H1 (cell line): ENCODE data around the gene SPTBN1. TPM values are rescaled to one million over a fixed set of nuclear protein-coding genes. Genes with fewer than 3 reads are reported as not detected.

Experiments
- CTCF ChIA-PET: fragments of 300-600 bp; sonication (Branson Sonifier 250); formaldehyde crosslinking; loops from one replicate; lab custom pipeline; 2021; ENCODE audit not compliant: partially characterized antibody; lab: Charles Lee
- POLR2A ChIA-PET: fragments of 300-600 bp; sonication (Branson Sonifier 250); formaldehyde crosslinking; loops from one replicate; lab custom pipeline; 2021; ENCODE audit warnings: inconsistent platforms; ENCODE audit not compliant: partially characterized antibody; lab: Charles Lee
- DNase-seq, 2 experiments: peaks; one replicate each; pipeline versions ENCODE4 v3.0.0 to v3.0.0-alpha.2; 2010 to 2022; ENCODE audit warnings: low spot score in 2 of 2, low read depth in 1 of 2, mixed read lengths in 1 of 2
- FAIRE-seq: peaks from 2 replicates; lab custom pipeline; 2011; peaks lifted over from hg19 to GRCh38; lab: Jason Lieb, UNC
- H2AFZ ChIP-seq: 2 replicates; pipeline ENCODE4 v1.8.1; 2012; ENCODE audit warnings: low read length, inconsistent platforms
- H2AK5ac ChIP-seq: 2 replicates; pipeline ENCODE4 v1.6.1; 2013; ENCODE audit warnings: low read depth, low read length
- H2BK120ac ChIP-seq: replicated peaks from 2 replicates; pipeline ENCODE3; 2013; ENCODE audit warnings: low read depth, low read length, inconsistent platforms
- H2BK12ac ChIP-seq: 2 replicates; pipeline ENCODE4 v1.6.1; 2013; ENCODE audit warnings: low read depth, low read length
- H2BK15ac ChIP-seq: 2 replicates; pipeline ENCODE4 v1.6.1; 2013; ENCODE audit warnings: low read length
- H2BK20ac ChIP-seq: 2 replicates; pipeline ENCODE4 v1.6.1; 2013; ENCODE audit warnings: low read length
- H2BK5ac ChIP-seq: 2 replicates; pipeline ENCODE4 v1.6.1; 2013; ENCODE audit warnings: low read depth, low read length
- H3K14ac ChIP-seq: 2 replicates; pipeline ENCODE4 v1.6.1; 2013; ENCODE audit warnings: inconsistent platforms; ENCODE audit not compliant: insufficient read length
- H3K18ac ChIP-seq: 2 replicates; pipeline ENCODE4 v1.6.1; 2013; ENCODE audit warnings: low read length; ENCODE audit errors: extremely low read depth
- H3K23ac ChIP-seq: 2 replicates; pipeline ENCODE4 v1.6.1; 2013; ENCODE audit warnings: inconsistent platforms; ENCODE audit not compliant: insufficient read length
- H3K23me2 ChIP-seq: 2 replicates; pipeline ENCODE4 v1.6.1; 2013; ENCODE audit warnings: low read depth, low read length
- H3K27ac ChIP-seq: 2 replicates; pipeline ENCODE4 v1.6.1; 2011; ENCODE audit warnings: low read depth, low read length, inconsistent platforms
- H3K27me3 ChIP-seq, 4 experiments: replicated peaks in 1 of 4; 1 replicate in 1 of 4; 2 replicates in 3 of 4; pipeline versions ENCODE4 v1.6.1 to v1.8.1; 2011 to 2013; ENCODE audit warnings: low read length in 3 of 4, mild to moderate bottlenecking in 3 of 4, inconsistent platforms in 2 of 4, mixed read lengths in 2 of 4, moderate library complexity in 1 of 4; ENCODE audit not compliant: control insufficient read depth in 3 of 4, insufficient read depth in 3 of 4; ENCODE audit errors: extremely low read depth in 1 of 4
- H3K36me3 ChIP-seq, 4 experiments: 2 replicates each; pipeline versions ENCODE4 v1.6.1 to v1.8.1; 2011 to 2013; ENCODE audit warnings: mild to moderate bottlenecking in 4 of 4, low read length in 3 of 4, moderate library complexity in 2 of 4, control low read depth in 1 of 4, inconsistent platforms in 1 of 4; ENCODE audit not compliant: insufficient read depth in 4 of 4, control insufficient read depth in 2 of 4
- H3K4ac ChIP-seq: replicated peaks from 2 replicates; pipeline ENCODE3; 2013; ENCODE audit warnings: low read length, low read depth, mixed read lengths, inconsistent platforms; ENCODE audit not compliant: insufficient read length
- H3K4me1 ChIP-seq, 4 experiments: replicated peaks in 1 of 4; 1 replicate in 1 of 4; 2 replicates in 3 of 4; pipeline versions ENCODE4 v1.6.1 to v1.8.1; 2011 to 2013; ENCODE audit warnings: low read length in 3 of 4, inconsistent platforms in 2 of 4, mixed read lengths in 1 of 4; ENCODE audit not compliant: insufficient read depth in 4 of 4, control insufficient read depth in 3 of 4
- H3K4me2 ChIP-seq, 2 experiments: 2 replicates each; pipeline versions ENCODE4 v1.6.1 to v1.8.1; 2011 to 2013; ENCODE audit warnings: low read depth in 2 of 2, low read length in 2 of 2, control low read depth in 1 of 2, inconsistent platforms in 1 of 2, mild to moderate bottlenecking in 1 of 2; ENCODE audit not compliant: insufficient read depth in 1 of 2
- H3K4me3 ChIP-seq, 4 experiments: fragments of 200-600, 300-600 bp in 1 of 4; sonication (generic), shearing (Covaris generic), sonication (Bioruptor Twin) in 1 of 4; 2 replicates each; pipeline versions ENCODE4 v1.5.1 to v1.8.1; 2011 to 2016; ENCODE audit warnings: low read length in 4 of 4, low read depth in 3 of 4, control low read depth in 2 of 4, inconsistent platforms in 2 of 4, mild to moderate bottlenecking in 2 of 4, mixed read lengths in 1 of 4, moderate library complexity in 1 of 4; ENCODE audit not compliant: insufficient read depth in 2 of 4; ENCODE audit errors: extremely low read depth in 1 of 4
- H3K56ac ChIP-seq: replicated peaks from 2 replicates; pipeline ENCODE3; 2013; ENCODE audit warnings: low read depth, mild to moderate bottlenecking, mixed read lengths, low read length, inconsistent platforms; ENCODE audit not compliant: insufficient read length
- H3K79me1 ChIP-seq: 2 replicates; pipeline ENCODE4 v1.6.1; 2013; ENCODE audit warnings: low read depth, low read length, control low read depth
- H3K79me2 ChIP-seq, 2 experiments: 2 replicates each; pipeline versions ENCODE4 v1.6.1 to v1.8.1; 2012 to 2013; ENCODE audit warnings: low read length in 2 of 2, mild to moderate bottlenecking in 2 of 2, inconsistent platforms in 1 of 2; ENCODE audit not compliant: insufficient read depth in 2 of 2, control insufficient read depth in 1 of 2
- H3K9ac ChIP-seq, 4 experiments: replicated peaks in 1 of 4; 1 replicate in 1 of 4; 2 replicates in 3 of 4; pipeline versions ENCODE4 v1.6.1 to v1.8.1; 2011 to 2013; ENCODE audit warnings: low read depth in 3 of 4, low read length in 3 of 4, control low read depth in 2 of 4, mild to moderate bottlenecking in 2 of 4, moderate library complexity in 2 of 4, inconsistent platforms in 1 of 4; ENCODE audit errors: extremely low read depth in 1 of 4
- H3K9me3 ChIP-seq, 2 experiments: 2 replicates each; pipeline versions ENCODE4 v1.6.1 to v1.8.1; 2012 to 2013; ENCODE audit warnings: mild to moderate bottlenecking in 2 of 2, moderate library complexity in 2 of 2, control low read depth in 1 of 2, inconsistent platforms in 1 of 2, low read depth in 1 of 2, low read length in 1 of 2, mixed read lengths in 1 of 2; ENCODE audit not compliant: insufficient read depth in 2 of 2
- H4K20me1 ChIP-seq, 2 experiments: replicated peaks in 1 of 2; 2 replicates each; pipeline versions ENCODE3 to v1.8.1; 2011 to 2013; ENCODE audit warnings: inconsistent platforms in 2 of 2, low read length in 2 of 2, mild to moderate bottlenecking in 1 of 2; ENCODE audit not compliant: insufficient read depth in 2 of 2, control insufficient read depth in 1 of 2
- H4K5ac ChIP-seq: 2 replicates; pipeline ENCODE4 v1.6.1; 2013; ENCODE audit warnings: low read length, low read depth, mixed read lengths, inconsistent platforms; ENCODE audit not compliant: insufficient read length
- H4K8ac ChIP-seq: 2 replicates; pipeline ENCODE4 v1.8.0; 2013; ENCODE audit warnings: mild to moderate bottlenecking, moderate library complexity, low read length, inconsistent platforms; ENCODE audit not compliant: insufficient read depth; ENCODE audit errors: extremely low read depth
- H4K91ac ChIP-seq: replicated peaks from 2 replicates; pipeline ENCODE3; 2013; ENCODE audit warnings: low read length, mixed read lengths, inconsistent platforms; ENCODE audit not compliant: insufficient read length
- ASH2L ChIP-seq: fragments of 200-600, 300-600 bp; sonication (generic); IDR thresholded peaks from one replicate; pipeline ENCODE4 v1.7.1; 2017; ENCODE audit warnings: low read length
- BCL11A ChIP-seq, 2 experiments: IDR thresholded peaks; one replicate each; pipeline ENCODE4 v1.6.1; 2011; ENCODE audit warnings: low read depth in 2 of 2, low read length in 2 of 2, mild to moderate bottlenecking in 2 of 2
- EP300 ChIP-seq, 2 experiments: IDR thresholded peaks; 1 replicate in 1 of 2; 2 replicates in 1 of 2; pipeline ENCODE4 v1.6.1; 2011 to 2012; ENCODE audit warnings: low read depth in 2 of 2, low read length in 2 of 2, mild to moderate bottlenecking in 2 of 2, borderline replicate concordance in 1 of 2, inconsistent platforms in 1 of 2, moderate library complexity in 1 of 2
- HDAC6 ChIP-seq: IDR thresholded peaks from one replicate; pipeline ENCODE4 v1.7.1; 2012; ENCODE audit warnings: low read depth, mild to moderate bottlenecking, inconsistent platforms, low read length, moderate library complexity
- POLR2AphosphoS5 ChIP-seq: IDR thresholded peaks from 2 replicates; pipeline ENCODE4 v1.6.1; 2011; ENCODE audit warnings: low read depth, low read length
- RBBP5 ChIP-seq: IDR thresholded peaks from 2 replicates; pipeline ENCODE4 v1.7.1; 2012; ENCODE audit warnings: low read depth, mild to moderate bottlenecking, inconsistent platforms, low read length, moderate library complexity, borderline replicate concordance
- SP2 ChIP-seq: IDR thresholded peaks from 2 replicates; pipeline ENCODE4 v1.6.1; 2012; ENCODE audit warnings: mild to moderate bottlenecking, low read length, inconsistent platforms
- SUZ12 ChIP-seq: fragments of 200-600 bp; sonication (generic); IDR thresholded peaks from 2 replicates; pipeline ENCODE4 v1.6.1; 2012; ENCODE audit warnings: mild to moderate bottlenecking, inconsistent platforms, low read length, moderate library complexity, mixed read lengths
- TAF7 ChIP-seq: optimal IDR thresholded peaks from 2 replicates; pipeline ENCODE3; 2011; ENCODE audit warnings: low read depth, mild to moderate bottlenecking, inconsistent platforms, low read length, moderate library complexity, borderline replicate concordance
- TBP ChIP-seq: IDR thresholded peaks from 2 replicates; pipeline ENCODE4 v1.6.1; 2011; ENCODE audit warnings: low read depth, low read length, improper control_type of control experiment
- WGBS, 2 experiments: shearing (Covaris generic) in 1 of 2; methylation state at CpG; one replicate each; pipeline versions ENCODE4 v1.1.6 to v1.1.7; 2013 to 2015; ENCODE audit warnings: low lambda C conversion rate in 2 of 2, mixed read lengths in 2 of 2, inconsistent platforms in 1 of 2, low coverage in 1 of 2, missing lambda C conversion rate in 1 of 2; ENCODE audit not compliant: insufficient replicate concordance in 2 of 2, insufficient coverage in 1 of 2, insufficient read length in 1 of 2; ENCODE audit errors: extremely low coverage in 1 of 2, missing lambda C conversion rate in 1 of 2; 5-methylcytosine and 5-hydroxymethylcytosine counted together
- polyA plus RNA-seq, 7 experiments: library from polyadenylated mRNA; depleted of rRNA in 3 of 7; stranded (reverse) in 5 of 7; unstranded in 2 of 7; fragments of >200 nt in 5 of 7; fragments of 200-250 nt in 2 of 7; gene quantifications; 1 replicate in 5 of 7; 2 replicates in 1 of 7; 4 replicates in 1 of 7; pipeline versions ENCODE4 v1.2.1 to v1.2.3, GENCODE V29; 2011 to 2013; ENCODE audit warnings: missing spikeins in 2 of 7, mixed read lengths in 2 of 7
- total RNA-seq: library from RNA; stranded (reverse); fragmentation: NEBNext Ultra II Directional; extraction: Animal tissue kit (Norgen Biotek cat#: 25700); gene quantifications from 2 replicates; pipeline ENCODE4 v1.2.1, GENCODE V29; 2021
- TF ChIP-seq, protein P1 (sequence below): IDR thresholded peaks from 2 replicates; pipeline ENCODE4 v1.6.1; 2011; ENCODE audit warnings: low read length, improper control_type of control experiment
- TF ChIP-seq, protein P2 (sequence below): IDR thresholded peaks from 2 replicates; pipeline ENCODE4 v1.6.1; 2012; ENCODE audit warnings: low read length, inconsistent platforms

Gene SPTBN1
- total and polyA plus RNA-seq, 2 of the 8 experiments (the other 6 are each of a cell fraction or from before 2014, with no cell fraction given): 31.8 to 180 TPM

DNA sequence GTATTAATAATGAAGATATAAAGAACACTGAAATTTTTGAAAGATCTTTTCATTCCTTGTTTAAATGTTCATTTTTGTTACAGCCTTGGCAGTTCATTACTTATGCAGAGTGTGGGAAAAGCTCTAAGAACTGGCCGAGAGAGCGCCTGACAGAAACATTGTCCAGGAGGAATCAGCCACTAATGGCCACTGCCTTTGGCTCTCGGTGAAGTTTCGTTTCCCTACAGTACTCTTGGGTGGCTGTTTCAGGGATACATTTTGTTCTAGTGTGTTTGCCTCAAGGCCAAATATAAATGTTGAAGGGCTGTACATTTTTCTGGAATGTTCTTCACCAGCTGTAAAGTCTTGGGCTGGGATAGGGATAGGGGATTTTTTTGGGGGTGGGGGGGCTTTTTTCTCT, 10.7 kb downstream of the SPTBN1 start:
- Histone ChIP-seq H3K18ac (no peak overlapping the region), H3K27ac (no peak overlapping the region), H2BK12ac (no peak overlapping the region), H2BK15ac (no peak overlapping the region), H3K79me2 (peaks cover 0 to 39% of the 10 kb centered on the region in 2 experiments), H3K9ac (no peak overlapping the region), H3K9me3 (no peaks in the 10 kb centered on the region), H3K56ac (no peak overlapping the region), H2BK5ac (no peak overlapping the region), H2BK20ac (no peak overlapping the region), H3K4me2 (no peak overlapping the region), H3K27me3 (no peaks in the 10 kb centered on the region), H4K20me1 (peaks cover 0 to 2% of the 10 kb centered on the region in 2 experiments), H3K79me1 (peaks cover 4% of the 10 kb centered on the region; the same call in 1 of the 2 replicates), H3K14ac (no peak overlapping the region), H3K36me3 (no peaks in the 10 kb centered on the region), H3K4me3 (no peak overlapping the region), H2BK120ac (no peak overlapping the region), H2AK5ac (no peak overlapping the region), H3K23me2 (no peaks in the 10 kb centered on the region; the same call in 1 of the 2 replicates), H3K4ac (no peak overlapping the region), H3K4me1 (peaks cover 0 to 10% (median 1%) of the 10 kb centered on the region in 4 experiments; a peak in 2 of 7 replicates), H4K5ac (no peak overlapping the region), H3K23ac (no peak overlapping the region), H4K91ac (no peak overlapping the region), H4K8ac (no peak overlapping the region), H2AFZ (no peak overlapping the region)
- FAIRE-seq: no peak
- WGBS, 2 experiments: 89% methylated on average over 4 of the region's 4 CpGs; no CpG with 5 or more reads in 1 of the 2 experiments
- ChIA-PET POLR2A (no interaction called here), CTCF (no interaction called here)
- DNase-seq: no peak
- TF ChIP-seq BCL11A (IDR thresholded peaks at IDR 0.05; ENCODE audit: low read depth in 2 of 2, low read length in 2 of 2) (no peak), SUZ12 (no peak), POLR2AphosphoS5 (no peak), TBP (no peak), SP2 (no peak), ASH2L (no peak), EP300 (IDR thresholded peaks at IDR 0.05; ENCODE audit: borderline replicate concordance in 1 of 2, low read depth in 2 of 2, low read length in 2 of 2) (no peak), HDAC6 (no peak), RBBP5 (no peak), TAF7 (no peak)
- TF ChIP-seq, protein P1, sequence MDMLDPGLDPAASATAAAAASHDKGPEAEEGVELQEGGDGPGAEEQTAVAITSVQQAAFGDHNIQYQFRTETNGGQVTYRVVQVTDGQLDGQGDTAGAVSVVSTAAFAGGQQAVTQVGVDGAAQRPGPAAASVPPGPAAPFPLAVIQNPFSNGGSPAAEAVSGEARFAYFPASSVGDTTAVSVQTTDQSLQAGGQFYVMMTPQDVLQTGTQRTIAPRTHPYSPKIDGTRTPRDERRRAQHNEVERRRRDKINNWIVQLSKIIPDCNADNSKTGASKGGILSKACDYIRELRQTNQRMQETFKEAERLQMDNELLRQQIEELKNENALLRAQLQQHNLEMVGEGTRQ: no peak
- TF ChIP-seq, protein P2, sequence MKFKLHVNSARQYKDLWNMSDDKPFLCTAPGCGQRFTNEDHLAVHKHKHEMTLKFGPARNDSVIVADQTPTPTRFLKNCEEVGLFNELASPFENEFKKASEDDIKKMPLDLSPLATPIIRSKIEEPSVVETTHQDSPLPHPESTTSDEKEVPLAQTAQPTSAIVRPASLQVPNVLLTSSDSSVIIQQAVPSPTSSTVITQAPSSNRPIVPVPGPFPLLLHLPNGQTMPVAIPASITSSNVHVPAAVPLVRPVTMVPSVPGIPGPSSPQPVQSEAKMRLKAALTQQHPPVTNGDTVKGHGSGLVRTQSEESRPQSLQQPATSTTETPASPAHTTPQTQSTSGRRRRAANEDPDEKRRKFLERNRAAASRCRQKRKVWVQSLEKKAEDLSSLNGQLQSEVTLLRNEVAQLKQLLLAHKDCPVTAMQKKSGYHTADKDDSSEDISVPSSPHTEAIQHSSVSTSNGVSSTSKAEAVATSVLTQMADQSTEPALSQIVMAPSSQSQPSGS: no peak
